NCI-H2227 treated with DMSO at 0.1 percent for 48 hours (cell line): Measurements from ENCODE around the gene ABHD2.
A peak's percentile ranks its signal among the peaks of the same experiment; 100 is the strongest.
"Not testable (repeated sequence)": the region's sequence is repeated elsewhere in the genome, so short reads cannot be mapped to it uniquely, and the experiment has no call there.

Source experiments
- DNase-seq: peaks from one replicate; lab custom pipeline; 2025; lab: John Stamatoyannopoulos, UW

ABHD2 gene

GRCh38 chr15:89087830-89088604 lies at the start of gene ABHD2:
Gene ABHD2 (plus strand): TSS chr15:89088456. CDS start chr15:89116328, 27,872 bp downstream.
- peak; percentile 96 for DNase-seq

- no peak for DNase-seq
Measured at GRCh38 chr15:89039142-89039541, 49.1 kb upstream of the ABHD2 start.

- no peak for DNase-seq
Measured at GRCh38 chr15:89041507-89041906, 46.7 kb upstream of the ABHD2 start.

GRCh38 chr15:89042387-89042786 lies 45.9 kb upstream of the ABHD2 start:
- DNase-seq: no peak

GRCh38 chr15:89043031-89044002 lies 44.9 kb upstream of the ABHD2 start:
- no peak for DNase-seq

- not testable (repeated sequence) for DNase-seq
Measured at GRCh38 chr15:89049016-89049666, 39.1 kb upstream of the ABHD2 start.

- no peak for DNase-seq
Measured at GRCh38 chr15:89051875-89052274, 36.4 kb upstream of the ABHD2 start.

- DNase-seq: no peak
Measured at GRCh38 chr15:89052474-89052873, 35.8 kb upstream of the ABHD2 start.

GRCh38 chr15:89054873-89055272 lies 33.4 kb upstream of the ABHD2 start:
- DNase-seq: no peak

GRCh38 chr15:89057506-89058133 lies 30.6 kb upstream of the ABHD2 start:
- DNase-seq: peak; percentile 21

- DNase-seq: no peak
Measured at GRCh38 chr15:89058376-89058775, 29.9 kb upstream of the ABHD2 start.

GRCh38 chr15:89058876-89059405 lies 29.3 kb upstream of the ABHD2 start:
- no peak for DNase-seq

GRCh38 chr15:89066280-89066679 lies 22.0 kb upstream of the ABHD2 start:
- DNase-seq: no peak

GRCh38 chr15:89067751-89068150 lies 20.5 kb upstream of the ABHD2 start:
- DNase-seq: no peak

- no peak for DNase-seq
Measured at GRCh38 chr15:89068325-89068784, 19.9 kb upstream of the ABHD2 start.

GRCh38 chr15:89070197-89071124 lies 17.8 kb upstream of the ABHD2 start:
- no peak for DNase-seq

GRCh38 chr15:89071471-89071870 lies 16.8 kb upstream of the ABHD2 start:
- no peak for DNase-seq

GRCh38 chr15:89072277-89072869 lies 15.9 kb upstream of the ABHD2 start:
- no peak for DNase-seq

GRCh38 chr15:89074402-89075012 lies 13.7 kb upstream of the ABHD2 start:
- DNase-seq: no peak
